ENCODE results near the gene PRKAG3. TPM values are rescaled to one million over a fixed set of nuclear protein-coding genes. Genes with fewer than 3 reads are reported as not detected.

The PRKAG3 gene
- not detected for total RNA-seq

DNA sequence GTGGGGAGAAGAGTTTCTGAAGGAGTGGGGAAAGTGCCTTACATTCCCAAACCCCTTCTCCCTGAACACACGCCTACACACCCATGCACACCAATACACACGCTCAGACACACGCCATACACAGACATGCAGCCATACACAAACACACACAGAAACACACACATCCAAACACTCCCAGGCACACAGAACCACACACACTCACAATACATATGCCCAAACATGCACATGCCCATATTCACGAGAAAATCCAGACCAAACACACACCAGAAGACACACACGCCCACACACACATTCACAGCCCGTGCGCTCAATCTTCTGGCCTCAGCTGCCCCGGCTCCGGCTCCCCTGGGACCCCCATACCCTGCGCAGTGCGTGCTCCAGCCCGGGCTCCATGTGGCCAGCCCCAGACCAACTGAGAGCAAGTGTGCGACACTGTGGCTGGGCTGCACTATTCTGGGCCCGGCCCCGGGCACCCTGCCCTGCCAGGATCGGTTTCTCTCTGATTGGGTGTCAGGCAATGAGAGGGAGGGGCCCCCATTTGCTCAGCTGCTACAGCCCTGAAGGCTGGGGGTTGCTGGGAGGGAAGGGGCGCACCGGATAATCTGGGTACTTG lies at the start of gene PRKAG3:
TSS of gene PRKAG3 (minus strand) at position 426 of the 613 bp plus-strand sequence.
- Histone ChIP-seq H3K27me3 (peaks cover 0 to 76% (median 0%) of the 10 kb centered on the region in 4 donors), H3K4me3 (no peak within 1 kb of the TSS), H3K36me3 (no peaks in the 10 kb centered on the region), H3K27ac (replicated peaks in 1 of 4) (peak within 1 kb of the TSS in 3 of 4 donors; percentile 47 to 57 (median 55)), H3K9me3 (no peaks in the 10 kb centered on the region), H3K4me1 (peaks cover 0 to 31% (median 14%) of the 10 kb centered on the region in 4 donors)
- no peak for DNase-seq (ENCODE audit: extremely low spot score)
- intact Hi-C loops (cut with DNase I): no loop called here
- 58% methylated on average over 11 of the region's 18 CpGs for WGBS
- no peak for TF ChIP-seq EP300 (IDR thresholded peaks at IDR 0.05)
- TF ChIP-seq POLR2A (IDR thresholded peaks at IDR 0.05; ENCODE audit: low read depth): peak; percentile 44

DNA sequence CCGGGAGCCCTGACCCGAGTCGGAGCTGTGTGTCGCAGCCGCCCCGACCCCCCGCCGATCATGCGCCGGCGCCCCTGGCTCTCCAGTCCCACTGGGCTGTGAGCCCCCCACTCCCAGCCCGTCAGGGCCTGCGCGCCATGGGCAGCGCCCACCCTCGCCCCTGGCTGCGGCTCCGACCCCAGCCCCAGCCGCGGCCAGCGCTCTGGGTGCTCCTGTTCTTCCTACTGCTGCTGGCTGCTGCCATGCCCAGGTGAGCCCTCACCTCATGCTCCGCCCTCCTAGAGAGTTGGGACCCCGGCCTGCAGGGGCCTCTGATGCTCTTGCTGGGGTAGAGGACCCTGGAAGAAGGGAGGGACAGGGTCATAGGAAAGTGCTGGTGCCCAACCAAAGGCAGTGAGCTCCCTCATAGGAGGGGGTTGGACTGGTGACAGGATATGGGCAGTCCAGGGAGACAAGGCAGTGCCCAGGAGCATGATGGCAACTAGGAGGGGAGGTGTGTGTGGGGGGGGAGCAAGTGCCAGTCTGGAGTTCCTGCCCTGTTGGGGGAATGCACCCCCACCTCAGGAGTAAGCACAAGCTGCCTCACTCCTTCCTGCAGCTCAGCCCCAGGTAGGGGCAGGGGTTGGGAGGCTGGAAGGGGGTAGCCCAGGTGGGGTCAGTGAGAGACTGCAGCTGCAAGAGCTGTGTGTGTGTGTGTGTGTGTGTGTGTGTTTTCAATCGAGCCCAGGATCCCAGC lies 49.4 kb upstream of the PRKAG3 start:
- no peak overlapping the region for H3K27ac ChIP-seq (replicated peaks in 1 of 4)
- DNase-seq (ENCODE audit: extremely low spot score): no peak
- TF ChIP-seq EP300 (IDR thresholded peaks at IDR 0.05) (no peak), POLR2AphosphoS5 (IDR thresholded peaks at IDR 0.05) (no peak), POLR2A (IDR thresholded peaks at IDR 0.05; ENCODE audit: low read depth) (no peak)
- TF ChIP-seq, protein P1, sequence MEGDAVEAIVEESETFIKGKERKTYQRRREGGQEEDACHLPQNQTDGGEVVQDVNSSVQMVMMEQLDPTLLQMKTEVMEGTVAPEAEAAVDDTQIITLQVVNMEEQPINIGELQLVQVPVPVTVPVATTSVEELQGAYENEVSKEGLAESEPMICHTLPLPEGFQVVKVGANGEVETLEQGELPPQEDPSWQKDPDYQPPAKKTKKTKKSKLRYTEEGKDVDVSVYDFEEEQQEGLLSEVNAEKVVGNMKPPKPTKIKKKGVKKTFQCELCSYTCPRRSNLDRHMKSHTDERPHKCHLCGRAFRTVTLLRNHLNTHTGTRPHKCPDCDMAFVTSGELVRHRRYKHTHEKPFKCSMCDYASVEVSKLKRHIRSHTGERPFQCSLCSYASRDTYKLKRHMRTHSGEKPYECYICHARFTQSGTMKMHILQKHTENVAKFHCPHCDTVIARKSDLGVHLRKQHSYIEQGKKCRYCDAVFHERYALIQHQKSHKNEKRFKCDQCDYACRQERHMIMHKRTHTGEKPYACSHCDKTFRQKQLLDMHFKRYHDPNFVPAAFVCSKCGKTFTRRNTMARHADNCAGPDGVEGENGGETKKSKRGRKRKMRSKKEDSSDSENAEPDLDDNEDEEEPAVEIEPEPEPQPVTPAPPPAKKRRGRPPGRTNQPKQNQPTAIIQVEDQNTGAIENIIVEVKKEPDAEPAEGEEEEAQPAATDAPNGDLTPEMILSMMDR (IDR thresholded peaks at IDR 0.05): no peak
- peaks cover 19 to 40% (median 32%) of the 10 kb centered on the region in 4 donors for H3K4me1 ChIP-seq
- H3K9me3 ChIP-seq: no peaks in the 10 kb centered on the region
- peaks cover 0 to 93% (median 50%) of the 10 kb centered on the region in 4 donors for H3K27me3 ChIP-seq
- no peaks in the 10 kb centered on the region for H3K36me3 ChIP-seq
- WGBS: 53% methylated on average over 1 of the region's 24 CpGs
- intact Hi-C loops (cut with DNase I): no loop called here
- H3K4me3 ChIP-seq: peak overlapping the region; percentile 21 to 51 (median 36)

DNA sequence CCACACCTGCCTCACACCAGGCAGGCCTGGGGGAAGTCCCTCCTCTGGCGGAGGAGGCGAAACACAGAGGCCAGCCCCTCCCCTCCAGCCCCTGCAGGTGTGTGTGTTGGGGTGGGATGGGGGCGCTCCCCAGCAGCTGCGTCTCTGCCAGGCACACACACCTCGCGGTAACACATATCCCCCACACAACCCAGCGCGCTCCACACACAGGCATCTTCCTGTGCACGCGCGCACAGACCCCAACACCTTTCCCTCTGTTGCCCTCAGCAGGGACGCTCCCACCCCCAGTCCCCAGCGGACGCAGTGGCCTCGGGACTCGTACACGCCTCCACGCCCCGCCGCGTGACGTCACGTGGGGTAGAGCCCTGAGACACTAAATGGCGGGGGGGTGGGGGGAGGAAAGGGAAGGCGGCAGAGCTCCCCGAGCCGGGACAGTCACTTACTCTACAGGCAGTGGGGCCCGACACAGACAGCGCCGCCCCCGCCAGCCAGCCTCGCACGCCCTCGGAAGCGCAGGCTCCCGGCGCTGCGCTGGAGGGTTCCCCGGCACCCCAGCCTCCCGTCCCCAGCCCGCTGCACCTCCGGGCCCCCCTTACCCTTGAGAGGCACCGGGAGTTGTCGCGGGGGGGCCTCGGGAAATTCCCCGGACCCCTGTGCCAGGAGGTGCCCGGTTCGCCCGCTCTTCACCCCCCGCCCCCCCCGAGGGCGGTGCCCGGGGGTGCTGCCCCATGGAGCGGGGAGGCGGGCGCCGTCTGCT lies 48.7 kb upstream of the PRKAG3 start, which contains the start of gene WNT10A:
TSS of gene WNT10A (plus strand) at position 751 of the 757 bp plus-strand sequence. CDS start 144 bp downstream, outside the sequence.
- WGBS: 1% methylated on average over 12 of the region's 58 CpGs
- Histone ChIP-seq H3K27ac (replicated peaks in 1 of 4) (no peak within 1 kb of the TSS), H3K4me1 (peaks cover 19 to 40% (median 32%) of the 10 kb centered on the region in 4 donors), H3K4me3 (peak within 1 kb of the TSS; percentile 21 to 51 (median 36)), H3K27me3 (peaks cover 0 to 100% (median 51%) of the 10 kb centered on the region in 4 donors), H3K36me3 (no peaks in the 10 kb centered on the region), H3K9me3 (no peaks in the 10 kb centered on the region)
- intact Hi-C loops (cut with DNase I): no loop called here
- no peak for DNase-seq (ENCODE audit: extremely low spot score)
- TF ChIP-seq POLR2AphosphoS5 (IDR thresholded peaks at IDR 0.05): no peak
- no peak for TF ChIP-seq EP300 (IDR thresholded peaks at IDR 0.05)

DNA sequence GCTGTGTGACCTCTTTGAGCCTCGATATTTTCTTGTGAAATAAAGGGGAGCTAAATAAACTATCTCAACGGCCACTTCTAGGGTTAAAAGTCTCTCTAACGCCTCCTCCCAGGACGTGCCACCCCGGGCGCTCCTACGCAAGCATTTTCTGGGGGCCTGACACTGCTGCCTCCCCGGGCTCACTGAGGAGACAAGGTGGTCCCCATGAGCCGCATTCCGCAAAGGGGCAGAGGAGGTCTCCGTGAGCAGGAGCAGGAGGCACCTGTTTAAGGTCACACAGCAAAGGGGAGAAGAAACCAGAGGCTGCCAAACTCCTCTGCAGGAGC lies 48.1 kb upstream of the PRKAG3 start:
- H3K27me3 ChIP-seq: peaks cover 0 to 99% (median 52%) of the 10 kb centered on the region in 4 donors
- no peak for DNase-seq (ENCODE audit: extremely low spot score)

More for the DNA sequence above, 48.1 kb upstream of the PRKAG3 start:
- Histone ChIP-seq H3K36me3 (no peaks in the 10 kb centered on the region), H3K9me3 (no peaks in the 10 kb centered on the region), H3K4me1 (peaks cover 19 to 40% (median 32%) of the 10 kb centered on the region in 4 donors), H3K4me3 (peak overlapping the region in 3 of 4 donors; percentile 36 to 51 (median 37)), H3K27ac (replicated peaks in 1 of 4) (no peak overlapping the region)
- intact Hi-C loops (cut with DNase I): no loop called here
- TF ChIP-seq EP300 (IDR thresholded peaks at IDR 0.05) (no peak), POLR2A (IDR thresholded peaks at IDR 0.05; ENCODE audit: low read depth) (no peak), POLR2AphosphoS5 (IDR thresholded peaks at IDR 0.05) (no peak)
- TF ChIP-seq, protein P1 (IDR thresholded peaks at IDR 0.05): no peak
- 21% methylated on average over 9 of the region's 11 CpGs for WGBS
